Measurements from ENCODE around the gene PCDH18. TPM values are rescaled to one million over a fixed set of nuclear protein-coding genes. Genes with fewer than 3 reads are reported as not detected.
A peak's percentile ranks its signal among the peaks of the same experiment; 100 is the strongest.

PCDH18 gene, protein sequence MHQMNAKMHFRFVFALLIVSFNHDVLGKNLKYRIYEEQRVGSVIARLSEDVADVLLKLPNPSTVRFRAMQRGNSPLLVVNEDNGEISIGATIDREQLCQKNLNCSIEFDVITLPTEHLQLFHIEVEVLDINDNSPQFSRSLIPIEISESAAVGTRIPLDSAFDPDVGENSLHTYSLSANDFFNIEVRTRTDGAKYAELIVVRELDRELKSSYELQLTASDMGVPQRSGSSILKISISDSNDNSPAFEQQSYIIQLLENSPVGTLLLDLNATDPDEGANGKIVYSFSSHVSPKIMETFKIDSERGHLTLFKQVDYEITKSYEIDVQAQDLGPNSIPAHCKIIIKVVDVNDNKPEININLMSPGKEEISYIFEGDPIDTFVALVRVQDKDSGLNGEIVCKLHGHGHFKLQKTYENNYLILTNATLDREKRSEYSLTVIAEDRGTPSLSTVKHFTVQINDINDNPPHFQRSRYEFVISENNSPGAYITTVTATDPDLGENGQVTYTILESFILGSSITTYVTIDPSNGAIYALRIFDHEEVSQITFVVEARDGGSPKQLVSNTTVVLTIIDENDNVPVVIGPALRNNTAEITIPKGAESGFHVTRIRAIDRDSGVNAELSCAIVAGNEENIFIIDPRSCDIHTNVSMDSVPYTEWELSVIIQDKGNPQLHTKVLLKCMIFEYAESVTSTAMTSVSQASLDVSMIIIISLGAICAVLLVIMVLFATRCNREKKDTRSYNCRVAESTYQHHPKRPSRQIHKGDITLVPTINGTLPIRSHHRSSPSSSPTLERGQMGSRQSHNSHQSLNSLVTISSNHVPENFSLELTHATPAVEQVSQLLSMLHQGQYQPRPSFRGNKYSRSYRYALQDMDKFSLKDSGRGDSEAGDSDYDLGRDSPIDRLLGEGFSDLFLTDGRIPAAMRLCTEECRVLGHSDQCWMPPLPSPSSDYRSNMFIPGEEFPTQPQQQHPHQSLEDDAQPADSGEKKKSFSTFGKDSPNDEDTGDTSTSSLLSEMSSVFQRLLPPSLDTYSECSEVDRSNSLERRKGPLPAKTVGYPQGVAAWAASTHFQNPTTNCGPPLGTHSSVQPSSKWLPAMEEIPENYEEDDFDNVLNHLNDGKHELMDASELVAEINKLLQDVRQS
- total RNA-seq = 6.4 and 8.4 TPM in 2 replicates
- long read RNA-seq, full-length matches to known transcripts = 5 of 9 reads
- long read RNA-seq, partial matches to known transcripts = 1 of 9 reads
- long read RNA-seq, other reads (novel, unspliced or antisense) = 3 of 9 reads

GRCh38 chr4:137531986-137532868, at the start of gene PCDH18:
PCDH18 (minus strand) TSS chr4:137532494; CDS start chr4:137532088, 406 bp downstream.
- no peak within 1 kb of the TSS for H3K4me3 Mint-ChIP-seq (ENCODE audit: low read depth)
- peaks cover 10% of the 10 kb centered on the region for H3K4me1 Mint-ChIP-seq (ENCODE audit: low read depth)
- peaks cover 6% of the 10 kb centered on the region for H3K36me3 Mint-ChIP-seq (ENCODE audit: insufficient read depth)
- no peaks in the 10 kb centered on the region for H3K9me3 Mint-ChIP-seq (ENCODE audit: low read depth)
- no peak within 1 kb of the TSS for H3K27ac Mint-ChIP-seq
- no peaks in the 10 kb centered on the region for H3K27me3 Mint-ChIP-seq
- DNase-seq (ENCODE audit: low spot score, unreplicated experiment) = peak; percentile 20
- TF ChIP-seq, protein P1, sequence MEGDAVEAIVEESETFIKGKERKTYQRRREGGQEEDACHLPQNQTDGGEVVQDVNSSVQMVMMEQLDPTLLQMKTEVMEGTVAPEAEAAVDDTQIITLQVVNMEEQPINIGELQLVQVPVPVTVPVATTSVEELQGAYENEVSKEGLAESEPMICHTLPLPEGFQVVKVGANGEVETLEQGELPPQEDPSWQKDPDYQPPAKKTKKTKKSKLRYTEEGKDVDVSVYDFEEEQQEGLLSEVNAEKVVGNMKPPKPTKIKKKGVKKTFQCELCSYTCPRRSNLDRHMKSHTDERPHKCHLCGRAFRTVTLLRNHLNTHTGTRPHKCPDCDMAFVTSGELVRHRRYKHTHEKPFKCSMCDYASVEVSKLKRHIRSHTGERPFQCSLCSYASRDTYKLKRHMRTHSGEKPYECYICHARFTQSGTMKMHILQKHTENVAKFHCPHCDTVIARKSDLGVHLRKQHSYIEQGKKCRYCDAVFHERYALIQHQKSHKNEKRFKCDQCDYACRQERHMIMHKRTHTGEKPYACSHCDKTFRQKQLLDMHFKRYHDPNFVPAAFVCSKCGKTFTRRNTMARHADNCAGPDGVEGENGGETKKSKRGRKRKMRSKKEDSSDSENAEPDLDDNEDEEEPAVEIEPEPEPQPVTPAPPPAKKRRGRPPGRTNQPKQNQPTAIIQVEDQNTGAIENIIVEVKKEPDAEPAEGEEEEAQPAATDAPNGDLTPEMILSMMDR (IDR thresholded peaks at IDR 0.05; ENCODE audit: unreplicated experiment) = no peak

DNA sequence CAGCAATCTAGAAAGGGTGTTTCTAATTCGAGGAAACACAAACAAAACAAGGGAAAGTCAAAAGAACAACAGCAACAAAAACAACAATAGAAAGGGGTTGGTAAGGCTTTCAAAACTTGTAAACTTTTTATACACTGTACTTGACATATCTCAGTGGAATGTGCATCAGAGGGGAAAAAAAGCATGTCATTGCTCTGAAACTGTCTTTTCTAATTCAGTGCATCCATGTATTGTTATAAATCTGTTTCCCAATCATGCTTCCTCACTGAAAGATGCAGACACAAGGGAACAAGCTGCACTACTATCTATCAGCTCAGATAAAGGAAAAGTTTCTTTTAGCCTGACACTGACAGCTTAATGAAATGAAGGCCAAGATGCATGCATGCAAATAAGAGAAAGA, 44.2 kb upstream of the PCDH18 start:
- no peak overlapping the region for H3K4me3 Mint-ChIP-seq (ENCODE audit: low read depth)
- peaks cover 6% of the 10 kb centered on the region for H3K9me3 Mint-ChIP-seq (ENCODE audit: low read depth)
- TF ChIP-seq, protein P1 (IDR thresholded peaks at IDR 0.05; ENCODE audit: unreplicated experiment) = no peak
- no peaks in the 10 kb centered on the region for H3K27me3 Mint-ChIP-seq
- H3K4me1 Mint-ChIP-seq (ENCODE audit: low read depth) = no peaks in the 10 kb centered on the region
- DNase-seq (ENCODE audit: low spot score, unreplicated experiment) = no peak
- no peak overlapping the region for H3K27ac Mint-ChIP-seq
- no peaks in the 10 kb centered on the region for H3K36me3 Mint-ChIP-seq (ENCODE audit: insufficient read depth)

DNA sequence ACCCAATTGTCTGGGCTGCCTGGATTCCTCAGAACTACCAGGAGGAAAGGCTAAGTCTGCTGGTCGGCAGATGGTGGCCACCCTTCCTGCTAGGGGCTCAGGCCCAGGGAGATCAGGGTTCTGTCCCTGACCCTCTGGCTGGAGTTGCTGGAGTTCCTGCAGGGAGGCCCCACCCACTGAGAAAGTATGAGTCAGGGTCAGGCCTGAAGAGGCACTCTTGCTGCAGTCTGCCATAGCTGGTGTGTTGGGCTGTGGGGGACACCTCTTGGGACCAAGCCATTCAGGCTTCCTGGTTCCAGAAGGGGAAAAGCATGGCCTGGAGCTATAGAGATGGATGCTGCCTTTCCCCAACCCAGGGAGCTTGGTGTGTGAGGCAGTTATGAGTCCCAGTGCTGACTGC, 40.4 kb upstream of the PCDH18 start:
- Mint-ChIP-seq H3K4me1 (ENCODE audit: low read depth) (no peaks in the 10 kb centered on the region), H3K27me3 (no peaks in the 10 kb centered on the region), H3K9me3 (ENCODE audit: low read depth) (peaks cover 7% of the 10 kb centered on the region), H3K27ac (no peak overlapping the region), H3K36me3 (ENCODE audit: insufficient read depth) (no peaks in the 10 kb centered on the region), H3K4me3 (ENCODE audit: low read depth) (no peak overlapping the region)
- TF ChIP-seq, protein P1 (IDR thresholded peaks at IDR 0.05; ENCODE audit: unreplicated experiment) = no peak
- DNase-seq (ENCODE audit: low spot score, unreplicated experiment) = no peak

DNA sequence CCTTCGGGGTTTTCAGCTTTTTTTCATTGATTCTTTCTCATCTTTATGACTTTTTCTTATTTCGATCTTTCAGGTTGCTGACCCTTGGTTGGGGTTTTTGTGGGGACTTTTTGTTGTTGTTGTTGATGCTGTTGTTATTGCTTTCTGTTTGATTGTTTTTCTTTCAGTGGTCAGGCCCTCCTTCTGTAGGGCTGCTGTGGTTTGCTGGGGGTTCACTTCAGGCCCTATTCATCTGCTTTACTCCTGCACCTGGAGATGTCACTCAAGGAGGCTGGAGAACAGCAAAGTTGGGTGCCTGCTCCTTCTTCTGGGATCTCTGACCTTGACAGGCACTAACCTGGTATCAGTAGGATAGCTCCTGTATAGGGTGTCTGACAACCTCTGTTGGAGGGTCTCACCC, 39.9 kb upstream of the PCDH18 start:
- DNase-seq (ENCODE audit: low spot score, unreplicated experiment) = no peak
- Mint-ChIP-seq H3K4me1 (ENCODE audit: low read depth) (no peaks in the 10 kb centered on the region), H3K27ac (no peak overlapping the region), H3K36me3 (ENCODE audit: insufficient read depth) (no peaks in the 10 kb centered on the region), H3K9me3 (ENCODE audit: low read depth) (peaks cover 7% of the 10 kb centered on the region), H3K4me3 (ENCODE audit: low read depth) (no peak overlapping the region), H3K27me3 (no peaks in the 10 kb centered on the region)
- TF ChIP-seq, protein P1 (IDR thresholded peaks at IDR 0.05; ENCODE audit: unreplicated experiment) = no peak
